ENCODE data around the gene EEF1AKMT1. TPM values are rescaled to one million over a fixed set of nuclear protein-coding genes. Genes with fewer than 3 reads are reported as not detected.
A peak's percentile ranks its signal among the peaks of the same experiment; 100 is the strongest.

EEF1AKMT1 gene
- total RNA-seq, 1 experiment from 2014 or later: 3.1 TPM

- in situ Hi-C loops (cut with HindIII; ENCODE audit: low pct_unique_long_range_greater_than_20kb, low sequenced_read_pairs): no loop called here
These were observed 64.4 kb downstream of the EEF1AKMT1 start for GRCh38 chr13:20709369-20709768.

GRCh38 chr13:20708216-20708615 lies 65.5 kb downstream of the EEF1AKMT1 start:
- in situ Hi-C loops (cut with HindIII; ENCODE audit: low pct_unique_long_range_greater_than_20kb, low sequenced_read_pairs): no loop called here
- DNase-seq (ENCODE audit: low read depth, low spot score): no peak

More at GRCh38 chr13:20709369-20709768, 64.4 kb downstream of the EEF1AKMT1 start:
- no peak for DNase-seq (ENCODE audit: low read depth, low spot score)

GRCh38 chr13:20706661-20707060 lies 67.1 kb downstream of the EEF1AKMT1 start:
- no peak for DNase-seq (ENCODE audit: low read depth, low spot score)
- in situ Hi-C loops (cut with HindIII; ENCODE audit: low pct_unique_long_range_greater_than_20kb, low sequenced_read_pairs): no loop called here

- in situ Hi-C loops (cut with HindIII; ENCODE audit: low pct_unique_long_range_greater_than_20kb, low sequenced_read_pairs): no loop called here
- no peak for DNase-seq (ENCODE audit: low read depth, low spot score)
These were observed 69.2 kb downstream of the EEF1AKMT1 start for GRCh38 chr13:20704459-20705069.

DNA sequence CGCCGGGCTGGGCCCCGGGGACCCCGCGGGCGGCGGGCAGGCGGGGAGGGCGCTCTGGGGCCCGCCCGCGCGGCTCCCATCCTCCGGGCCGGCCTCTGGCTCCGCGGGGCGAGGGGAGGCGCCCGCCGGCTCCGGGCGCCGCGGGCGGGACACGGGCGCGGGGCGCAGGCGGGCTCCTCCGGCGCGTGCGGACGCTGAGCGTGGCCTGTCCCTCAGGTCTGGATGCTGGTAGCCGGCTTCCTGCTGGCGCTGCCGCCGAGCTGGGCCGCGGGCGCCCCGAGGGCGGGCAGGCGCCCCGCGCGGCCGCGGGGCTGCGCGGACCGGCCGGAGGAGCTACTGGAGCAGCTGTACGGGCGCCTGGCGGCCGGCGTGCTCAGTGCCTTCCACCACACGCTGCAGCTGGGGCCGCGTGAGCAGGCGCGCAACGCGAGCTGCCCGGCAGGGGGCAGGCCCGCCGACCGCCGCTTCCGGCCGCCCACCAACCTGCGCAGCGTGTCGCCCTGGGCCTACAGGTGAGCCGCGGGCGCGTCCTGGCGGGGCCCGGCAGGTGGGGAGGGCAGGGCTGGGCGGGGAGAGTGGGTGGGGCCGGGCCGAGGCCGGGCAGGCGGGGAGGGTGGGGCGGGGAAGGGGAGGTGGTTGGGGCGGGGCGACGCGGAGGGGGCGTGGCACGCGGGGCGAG lies 69.8 kb downstream of the EEF1AKMT1 start:
- in situ Hi-C loops (cut with HindIII; ENCODE audit: low pct_unique_long_range_greater_than_20kb, low sequenced_read_pairs): no loop called here
- peak; percentile 70 for DNase-seq (ENCODE audit: low read depth, low spot score)

DNA sequence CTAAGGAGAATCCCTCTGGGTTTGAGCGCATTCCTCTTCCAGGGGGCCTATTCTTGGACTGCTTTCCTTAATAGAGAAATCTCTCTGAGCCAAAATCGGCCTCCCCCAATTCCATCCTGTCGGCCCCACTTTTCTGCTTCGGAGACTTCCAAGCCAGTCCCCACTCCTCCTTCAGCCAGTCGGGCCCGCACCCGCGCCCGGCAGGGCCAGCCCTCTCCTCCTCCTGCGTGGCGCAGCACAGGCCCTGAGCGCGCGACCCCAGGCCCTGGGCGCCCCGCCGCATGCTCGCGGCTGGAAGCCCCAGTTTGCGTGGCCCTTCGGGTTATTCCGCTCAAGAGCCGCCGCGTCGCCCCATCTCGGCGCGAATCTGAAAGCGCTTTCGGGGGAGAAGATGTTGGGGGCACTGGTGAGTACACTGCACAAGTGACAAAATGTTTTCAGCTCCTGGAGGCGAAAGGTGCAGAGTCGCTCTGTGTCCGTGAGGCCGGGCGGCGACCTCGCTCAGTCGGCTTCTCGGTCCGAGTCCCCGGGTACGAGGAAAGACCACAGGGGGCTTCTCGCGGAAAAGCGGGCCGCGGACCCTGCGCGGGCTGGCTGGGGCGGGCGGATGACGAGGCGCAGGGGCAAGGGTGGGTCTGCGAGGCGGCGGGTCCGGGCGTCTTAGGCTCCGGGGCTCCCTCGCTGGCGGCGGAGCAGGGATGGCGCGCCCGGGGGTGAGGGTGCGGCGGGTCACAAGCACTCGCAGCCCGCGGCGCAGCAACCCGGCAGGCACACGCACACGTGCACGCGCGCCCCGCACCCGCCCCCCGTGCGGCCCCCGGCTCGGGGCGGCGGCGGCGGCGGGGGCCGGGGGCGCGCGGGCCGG lies 70.6 kb downstream of the EEF1AKMT1 start, which contains the start of gene IL17D:
Gene IL17D (plus strand): TSS at position 785 of the 865 bp plus-strand sequence. CDS start 303 bp downstream, outside the sequence.
- DNase-seq (ENCODE audit: low read depth, low spot score): no peak
- in situ Hi-C loops (cut with HindIII; ENCODE audit: low pct_unique_long_range_greater_than_20kb, low sequenced_read_pairs): no loop called here

DNA sequence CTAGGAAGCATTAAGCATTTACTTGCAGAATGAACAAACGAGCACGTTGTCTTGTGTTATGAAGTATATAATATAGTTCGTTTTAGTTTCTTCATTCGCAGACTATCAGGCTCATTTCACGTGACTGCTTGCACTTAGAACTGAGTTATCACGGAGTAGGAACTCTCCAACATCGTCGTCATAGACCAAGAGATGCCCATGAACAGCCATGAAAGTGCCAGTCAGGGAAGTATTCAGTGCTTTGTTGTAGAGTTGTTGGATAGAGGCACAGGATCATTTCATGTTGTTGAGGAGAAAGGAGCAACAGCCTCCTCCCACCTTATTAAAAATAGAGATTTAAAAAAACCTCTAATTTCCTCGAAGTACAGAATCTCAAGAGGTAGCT lies 71.2 kb downstream of the EEF1AKMT1 start:
- peak; percentile 45 for DNase-seq (ENCODE audit: low read depth, low spot score)
- in situ Hi-C loops (cut with HindIII; ENCODE audit: low pct_unique_long_range_greater_than_20kb, low sequenced_read_pairs): no loop called here

- in situ Hi-C loops (cut with HindIII; ENCODE audit: low pct_unique_long_range_greater_than_20kb, low sequenced_read_pairs): no loop called here
- DNase-seq (ENCODE audit: low read depth, low spot score): no peak
These were observed 72.3 kb downstream of the EEF1AKMT1 start for GRCh38 chr13:20701461-20701860.

- in situ Hi-C loops (cut with HindIII; ENCODE audit: low pct_unique_long_range_greater_than_20kb, low sequenced_read_pairs): no loop called here
- DNase-seq (ENCODE audit: low read depth, low spot score): no peak
These were observed 73.5 kb downstream of the EEF1AKMT1 start for GRCh38 chr13:20700288-20700687.

GRCh38 chr13:20699715-20700114 lies 74.0 kb downstream of the EEF1AKMT1 start:
- in situ Hi-C loops (cut with HindIII; ENCODE audit: low pct_unique_long_range_greater_than_20kb, low sequenced_read_pairs): no loop called here
- no peak for DNase-seq (ENCODE audit: low read depth, low spot score)

DNA sequence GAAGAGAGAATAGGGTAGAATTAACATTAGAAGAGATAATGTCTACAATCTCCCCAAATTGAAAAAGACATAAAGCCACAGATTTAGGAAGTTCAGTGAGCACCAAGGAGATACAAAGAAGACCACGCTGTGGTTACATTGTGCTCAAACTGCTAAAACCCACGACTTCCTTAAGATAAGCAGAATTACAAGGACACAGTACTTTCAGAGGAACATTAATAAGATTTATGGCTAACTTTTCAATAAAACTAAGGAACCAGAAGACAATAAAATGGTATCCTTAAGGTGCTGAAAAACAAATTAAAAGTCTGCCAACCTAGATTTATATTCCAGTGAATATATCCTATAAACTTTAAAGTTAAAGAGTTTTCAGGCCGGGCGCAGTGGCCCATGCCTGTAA lies 77.7 kb downstream of the EEF1AKMT1 start:
- DNase-seq (ENCODE audit: low read depth, low spot score): no peak
- in situ Hi-C loops (cut with HindIII; ENCODE audit: low pct_unique_long_range_greater_than_20kb, low sequenced_read_pairs): no loop called here

GRCh38 chr13:20691616-20692015 lies 82.1 kb downstream of the EEF1AKMT1 start:
- in situ Hi-C loops (cut with HindIII; ENCODE audit: low pct_unique_long_range_greater_than_20kb, low sequenced_read_pairs): no loop called here
- DNase-seq (ENCODE audit: low read depth, low spot score): no peak

DNA sequence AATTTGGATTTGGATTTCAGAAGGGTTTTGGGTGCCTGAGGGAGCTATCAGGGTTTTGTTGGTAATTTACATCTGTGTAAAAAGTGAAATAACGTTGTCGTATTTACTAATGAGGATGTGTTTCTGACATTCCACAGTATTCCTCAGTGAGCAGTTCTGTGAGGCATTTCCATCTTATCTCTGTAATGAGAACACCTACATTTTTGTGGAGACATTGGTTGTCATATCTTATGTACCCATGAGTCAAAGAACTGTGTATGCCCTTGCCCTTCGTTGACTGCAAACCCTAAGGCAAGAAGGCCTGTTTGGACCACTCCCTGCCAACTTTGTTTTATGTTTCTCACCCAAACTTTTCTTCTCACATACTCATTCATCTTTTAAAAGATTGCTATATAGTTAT lies 84.5 kb downstream of the EEF1AKMT1 start:
- DNase-seq (ENCODE audit: low read depth, low spot score): no peak
- in situ Hi-C loops (cut with HindIII; ENCODE audit: low pct_unique_long_range_greater_than_20kb, low sequenced_read_pairs): no loop called here

DNA sequence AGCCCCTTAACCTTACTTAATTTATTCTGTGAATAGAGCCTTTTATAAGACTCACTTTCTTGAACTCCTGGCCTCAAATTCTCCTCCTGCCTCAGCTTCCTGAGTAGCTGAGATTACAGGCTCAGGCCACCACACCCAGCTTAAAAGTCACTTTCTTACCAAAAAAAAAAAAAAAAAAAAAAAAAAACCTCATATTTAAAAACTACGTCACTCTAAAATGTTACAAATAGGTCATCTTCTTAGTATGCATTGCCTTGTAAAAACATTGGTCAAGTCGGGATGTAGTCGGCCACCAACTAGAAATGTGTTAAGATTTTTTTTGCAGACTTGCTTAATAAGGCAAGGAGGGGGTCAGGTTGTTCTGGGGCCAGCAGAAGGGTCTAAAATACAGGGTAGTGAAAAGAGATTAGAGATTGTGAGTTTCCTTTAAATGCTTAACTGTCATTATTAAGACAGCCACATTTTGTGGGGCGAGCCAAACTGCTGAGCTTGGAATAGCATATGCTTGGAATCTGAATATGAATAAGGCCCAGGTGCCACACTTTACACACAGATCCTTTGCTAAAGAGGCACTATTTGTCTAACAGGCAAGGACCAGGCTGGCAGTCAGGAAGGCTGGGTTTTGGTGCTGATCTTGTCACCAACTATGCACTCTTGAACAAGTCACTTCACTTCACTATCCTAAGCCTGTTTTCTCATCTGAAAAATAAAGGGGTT lies 86.7 kb downstream of the EEF1AKMT1 start:
- in situ Hi-C loops (cut with HindIII; ENCODE audit: low pct_unique_long_range_greater_than_20kb, low sequenced_read_pairs): no loop called here
- no peak for DNase-seq (ENCODE audit: low read depth, low spot score)

GRCh38 chr13:20686167-20686566 lies 87.6 kb downstream of the EEF1AKMT1 start:
- in situ Hi-C loops (cut with HindIII; ENCODE audit: low pct_unique_long_range_greater_than_20kb, low sequenced_read_pairs): no loop called here
- no peak for DNase-seq (ENCODE audit: low read depth, low spot score)

GRCh38 chr13:20685092-20685491 lies 88.7 kb downstream of the EEF1AKMT1 start:
- DNase-seq (ENCODE audit: low read depth, low spot score): no peak
- in situ Hi-C loops (cut with HindIII; ENCODE audit: low pct_unique_long_range_greater_than_20kb, low sequenced_read_pairs): no loop called here

GRCh38 chr13:20684546-20684945 lies 89.2 kb downstream of the EEF1AKMT1 start:
- in situ Hi-C loops (cut with HindIII; ENCODE audit: low pct_unique_long_range_greater_than_20kb, low sequenced_read_pairs): no loop called here

GRCh38 chr13:20684041-20684440 lies 89.7 kb downstream of the EEF1AKMT1 start:
- no peak for DNase-seq (ENCODE audit: low read depth, low spot score)
- in situ Hi-C loops (cut with HindIII; ENCODE audit: low pct_unique_long_range_greater_than_20kb, low sequenced_read_pairs): no loop called here

More at GRCh38 chr13:20684546-20684945, 89.2 kb downstream of the EEF1AKMT1 start:
- no peak for DNase-seq (ENCODE audit: low read depth, low spot score)

All from SK-MEL-5 (cell line).